HT-29 (cell line): ENCODE measurements around the gene LRP2. TPM values are rescaled to one million over a fixed set of nuclear protein-coding genes. Genes with fewer than 3 reads are reported as not detected.
A peak's percentile ranks its signal among the peaks of the same experiment; 100 is the strongest.
"Not testable (repeated sequence)": the region's sequence is repeated elsewhere in the genome, so short reads cannot be mapped to it uniquely, and the experiment has no call there.

Experiments used
- DNase-seq: peaks from one replicate; pipeline ENCODE4 v3.0.0-alpha.2; 2015; ENCODE audit warnings: low spot score
- total RNA-seq: library from RNA; depleted of rRNA; stranded (reverse); fragments of >200 nt; shearing (Covaris generic); gene quantifications from 2 replicates; pipeline ENCODE4 v1.2.3, GENCODE V29; 2014; rRNA removed

LRP2 gene
- total RNA-seq, result not detected in 2 replicates

- no peak for DNase-seq
These were observed at the start of gene LRP2 for GRCh38 chr2:169362118-169362893. TSS of gene LRP2 (minus strand) at chr2:169362534. CDS start at chr2:169362399, 135 bp downstream.

- no peak for DNase-seq
These were observed 44.6 kb upstream of the LRP2 start for GRCh38 chr2:169406891-169407290.

- not testable (repeated sequence) for DNase-seq
These were observed 37.2 kb upstream of the LRP2 start for GRCh38 chr2:169399491-169399890.

- peak; percentile 30 for DNase-seq
These were observed 35.4 kb upstream of the LRP2 start for GRCh38 chr2:169397697-169398096.

GRCh38 chr2:169395821-169396374, 33.6 kb upstream of the LRP2 start:
- DNase-seq, result no peak

- peak; percentile 31 for DNase-seq
These were observed 30.8 kb upstream of the LRP2 start for GRCh38 chr2:169393068-169393590.

- no peak for DNase-seq
These were observed 28.9 kb upstream of the LRP2 start for GRCh38 chr2:169391236-169391635.

GRCh38 chr2:169388161-169388560, 25.8 kb upstream of the LRP2 start:
- no peak for DNase-seq

- DNase-seq, result no peak
These were observed 24.4 kb upstream of the LRP2 start for GRCh38 chr2:169386722-169387121.

GRCh38 chr2:169384816-169385215, 22.5 kb upstream of the LRP2 start:
- DNase-seq, result no peak

GRCh38 chr2:169372561-169372960, 10.2 kb upstream of the LRP2 start:
- no peak for DNase-seq

GRCh38 chr2:169366066-169366465, 3.7 kb upstream of the LRP2 start:
- no peak for DNase-seq

GRCh38 chr2:169365029-169365480, 2.7 kb upstream of the LRP2 start:
- no peak for DNase-seq

- no peak for DNase-seq
These were observed 1.3 kb upstream of the LRP2 start for GRCh38 chr2:169363560-169364150.

- no peak for DNase-seq
These were observed 693 bp upstream of the LRP2 start for GRCh38 chr2:169362894-169363559.

- DNase-seq, result no peak
These were observed 622 bp downstream of the LRP2 start for GRCh38 chr2:169361706-169362117.

- DNase-seq, result no peak
These were observed 1.2 kb downstream of the LRP2 start for GRCh38 chr2:169360984-169361705.

- no peak for DNase-seq
These were observed 4.3 kb downstream of the LRP2 start for GRCh38 chr2:169358016-169358415.

- DNase-seq, result no peak
These were observed 8.1 kb downstream of the LRP2 start for GRCh38 chr2:169354244-169354643.

GRCh38 chr2:169351725-169352124, 10.6 kb downstream of the LRP2 start:
- no peak for DNase-seq

- DNase-seq, result no peak
These were observed 12.8 kb downstream of the LRP2 start for GRCh38 chr2:169349535-169349934.
